HEK293T (cell line): ENCODE measurements around the gene GHR.

Experiments
- CTCF ChIA-PET: fragments of 350-600 bp; formaldehyde crosslinking; extraction: SDS; loops from one replicate; lab custom pipeline; 2021; ENCODE audit warnings: antibody characterized with exemption, inconsistent platforms; lab: Yijun Ruan, JAX
- POLR2A ChIA-PET: fragments of 350-600 bp; formaldehyde crosslinking; extraction: SDS; loops from one replicate; lab custom pipeline; 2020; ENCODE audit warnings: antibody characterized with exemption, inconsistent platforms; lab: Yijun Ruan, JAX
- DNase-seq: peaks from one replicate; pipeline ENCODE4 v3.0.0; 2012; ENCODE audit warnings: mixed read lengths; ENCODE audit errors: extremely low spot score
- ARNT ChIP-seq: fragments of 450-650 bp; IDR thresholded peaks from 2 replicates; pipeline ENCODE4 v1.6.1; 2017; ENCODE audit warnings: mild to moderate bottlenecking
- BHLHE40 ChIP-seq: fragments of 450-650 bp; IDR thresholded peaks from 2 replicates; pipeline ENCODE4 v1.6.1; 2016; ENCODE audit warnings: mild to moderate bottlenecking, moderate library complexity, borderline replicate concordance
- CTBP1 ChIP-seq: fragments of 450-650 bp; IDR thresholded peaks from 2 replicates; pipeline ENCODE4 v1.6.1; 2016; ENCODE audit warnings: borderline replicate concordance
- ELF4 ChIP-seq: fragments of 450-650 bp; IDR thresholded peaks from 2 replicates; pipeline ENCODE4 v1.6.1; 2017; ENCODE audit warnings: antibody characterized with exemption
- FOXA1 ChIP-seq: fragments of 450-650 bp; IDR thresholded peaks from 2 replicates; pipeline ENCODE4 v1.6.1; 2016; ENCODE audit warnings: mild to moderate bottlenecking
- FOXK2 ChIP-seq: fragments of 450-650 bp; IDR thresholded peaks from 2 replicates; pipeline ENCODE4 v1.6.1; 2016; ENCODE audit warnings: mild to moderate bottlenecking
- FOXM1 ChIP-seq: fragments of 450-650 bp; IDR thresholded peaks from 2 replicates; pipeline ENCODE4 v1.6.1; 2017; ENCODE audit warnings: mild to moderate bottlenecking, borderline replicate concordance
- HDGF ChIP-seq: fragments of 450-650 bp; IDR thresholded peaks from 2 replicates; pipeline ENCODE4 v1.6.1; 2017; ENCODE audit warnings: antibody characterized with exemption, borderline replicate concordance
- L3MBTL2 ChIP-seq: fragments of 450-650 bp; conservative IDR thresholded peaks from 2 replicates; pipeline ENCODE4 v1.6.1; 2016; ENCODE audit warnings: mild to moderate bottlenecking
- LEF1 ChIP-seq: fragments of 450-650 bp; IDR thresholded peaks from 2 replicates; pipeline ENCODE4 v1.6.1; 2017; ENCODE audit warnings: mild to moderate bottlenecking, borderline replicate concordance
- NFRKB ChIP-seq: fragments of 450-650 bp; IDR thresholded peaks from 2 replicates; pipeline ENCODE4 v1.6.1; 2016; ENCODE audit warnings: mild to moderate bottlenecking, moderate library complexity
- SP1 ChIP-seq: fragments of 450-650 bp; IDR thresholded peaks from 2 replicates; pipeline ENCODE4 v1.6.1; 2017
- SUZ12 ChIP-seq: fragments of 450-650 bp; IDR thresholded peaks from 2 replicates; pipeline ENCODE4 v1.6.1; 2016; ENCODE audit warnings: mild to moderate bottlenecking
- TARDBP ChIP-seq: fragments of 450-650 bp; IDR thresholded peaks from 2 replicates; pipeline ENCODE4 v1.6.1; 2016
- ZNF384 ChIP-seq: fragments of 450-650 bp; IDR thresholded peaks from 2 replicates; pipeline ENCODE4 v1.6.1; 2016
- TF ChIP-seq, protein P1 (sequence below): fragments of 450-650 bp; IDR thresholded peaks from 2 replicates; pipeline ENCODE4 v1.6.1; 2016

GHR gene

DNA sequence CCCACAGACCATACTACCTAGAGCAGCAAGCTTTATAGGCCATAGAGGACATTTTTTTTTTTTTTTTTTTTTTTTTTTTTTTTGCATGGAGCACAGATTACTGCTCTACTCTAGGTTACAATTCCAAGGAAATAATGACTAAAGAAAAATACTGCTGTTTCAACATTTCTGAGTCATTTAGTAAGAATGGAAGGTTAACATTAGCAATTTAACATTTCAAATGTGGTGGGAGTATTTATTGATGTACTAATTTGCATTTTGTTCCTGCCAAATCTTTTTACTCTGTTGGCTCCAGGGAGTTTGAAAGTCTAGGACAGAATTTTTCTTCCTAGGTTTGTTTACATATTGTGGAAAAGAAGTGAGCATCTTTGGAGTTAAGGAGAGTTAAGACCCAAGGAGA is 191.3 kb downstream of the GHR start:
- POLR2A ChIA-PET: no interaction called here
- CTCF ChIA-PET: no interaction called here
- TF ChIP-seq LEF1: no peak
- TF ChIP-seq HDGF: no peak
- TF ChIP-seq BHLHE40: no peak
- no peak for TF ChIP-seq CTBP1
- no peak for TF ChIP-seq SP1
- TF ChIP-seq, protein P1, sequence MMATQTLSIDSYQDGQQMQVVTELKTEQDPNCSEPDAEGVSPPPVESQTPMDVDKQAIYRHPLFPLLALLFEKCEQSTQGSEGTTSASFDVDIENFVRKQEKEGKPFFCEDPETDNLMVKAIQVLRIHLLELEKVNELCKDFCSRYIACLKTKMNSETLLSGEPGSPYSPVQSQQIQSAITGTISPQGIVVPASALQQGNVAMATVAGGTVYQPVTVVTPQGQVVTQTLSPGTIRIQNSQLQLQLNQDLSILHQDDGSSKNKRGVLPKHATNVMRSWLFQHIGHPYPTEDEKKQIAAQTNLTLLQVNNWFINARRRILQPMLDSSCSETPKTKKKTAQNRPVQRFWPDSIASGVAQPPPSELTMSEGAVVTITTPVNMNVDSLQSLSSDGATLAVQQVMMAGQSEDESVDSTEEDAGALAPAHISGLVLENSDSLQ: no peak
- no peak for TF ChIP-seq TARDBP
- no peak for DNase-seq

GRCh38 chr5:42620579-42621216 is 197.5 kb downstream of the GHR start:
- ChIA-PET CTCF (no interaction called here), POLR2A (no interaction called here)
- DNase-seq: no peak
- TF ChIP-seq, protein P1: no peak
- no peak for TF ChIP-seq TARDBP

GRCh38 chr5:42621242-42621641 is 198.0 kb downstream of the GHR start:
- POLR2A ChIA-PET: no interaction called here
- no peak for DNase-seq
- TF ChIP-seq FOXM1: no peak
- no peak for TF ChIP-seq FOXA1
- no peak for TF ChIP-seq SUZ12
- TF ChIP-seq ARNT: no peak
- TF ChIP-seq ELF4: no peak
- TF ChIP-seq, protein P1: no peak
- TF ChIP-seq SP1: no peak
- TF ChIP-seq HDGF: no peak
- no peak for TF ChIP-seq LEF1
- TF ChIP-seq FOXK2: no peak
- no peak for TF ChIP-seq L3MBTL2
- no peak for TF ChIP-seq NFRKB
- TF ChIP-seq TARDBP: no peak

DNA sequence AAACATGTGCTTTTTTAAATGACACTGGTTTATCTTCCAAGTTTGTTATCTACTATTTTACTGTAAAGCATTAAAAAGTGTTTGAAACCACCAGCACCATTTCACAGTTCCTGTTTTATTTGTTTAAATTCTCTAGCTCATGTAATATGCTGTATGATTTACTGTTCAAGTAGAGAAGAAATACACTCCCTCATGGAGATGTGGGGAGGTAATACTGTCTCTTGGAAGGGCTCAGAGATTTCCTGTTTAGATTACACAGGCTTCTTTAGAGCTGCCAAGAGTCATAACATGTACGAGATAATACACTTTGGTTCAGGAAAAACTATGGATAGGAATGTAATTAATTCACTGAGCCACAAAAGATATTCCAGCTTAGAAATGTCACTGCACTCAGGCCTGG is 198.4 kb downstream of the GHR start:
- POLR2A ChIA-PET: no interaction called here
- CTCF ChIA-PET: no interaction called here
- TF ChIP-seq ZNF384 (no peak), SUZ12 (no peak), HDGF (no peak), FOXA1 (no peak), SP1 (no peak), TARDBP (no peak), FOXK2 (no peak), LEF1 (no peak), ELF4 (no peak), FOXM1 (no peak), CTBP1 (no peak), BHLHE40 (no peak), NFRKB (no peak), L3MBTL2 (no peak), ARNT (no peak)
- TF ChIP-seq, protein P1: no peak
- DNase-seq: no peak

More at GRCh38 chr5:42621242-42621641, 198.0 kb downstream of the GHR start:
- CTCF ChIA-PET: no interaction called here

DNA sequence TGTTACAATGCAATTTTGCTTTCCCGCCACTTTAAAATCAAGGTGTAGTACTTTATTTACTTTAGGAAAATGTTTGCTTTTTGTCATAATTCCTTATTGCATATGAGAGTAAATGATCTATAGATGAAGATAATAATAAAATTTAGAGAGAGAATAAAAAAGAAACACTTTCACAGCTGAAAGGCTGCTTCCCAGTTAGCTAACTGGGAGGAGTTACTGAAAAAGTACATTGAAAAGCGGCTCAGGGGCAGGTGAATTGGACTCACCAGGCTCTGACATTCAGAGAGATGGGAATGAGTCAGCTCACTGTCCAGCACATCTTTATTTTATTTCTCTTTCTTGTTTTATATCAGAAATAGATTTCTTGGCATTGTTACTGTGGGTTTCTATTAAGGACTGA is 201.7 kb downstream of the GHR start:
- TF ChIP-seq ELF4 (no peak), ARNT (no peak), L3MBTL2 (no peak), TARDBP (no peak), SUZ12 (no peak)
- CTCF ChIA-PET: no interaction called here
- POLR2A ChIA-PET: no interaction called here
- no peak for DNase-seq

GRCh38 chr5:42626462-42626861 is 203.2 kb downstream of the GHR start:
- no peak for TF ChIP-seq ZNF384
- TF ChIP-seq ARNT: no peak
- TF ChIP-seq ELF4: no peak
- TF ChIP-seq, protein P1: no peak
- no peak for TF ChIP-seq HDGF
- TF ChIP-seq SUZ12: no peak
- TF ChIP-seq LEF1: no peak
- no peak for TF ChIP-seq NFRKB
- no peak for TF ChIP-seq FOXK2
- TF ChIP-seq TARDBP: no peak
- TF ChIP-seq CTBP1: no peak
- TF ChIP-seq FOXA1: no peak
- TF ChIP-seq L3MBTL2: no peak
- TF ChIP-seq BHLHE40: no peak
- no peak for TF ChIP-seq SP1
- no peak for DNase-seq
- ChIA-PET CTCF (no interaction called here), POLR2A (no interaction called here)
